Endothelial cell of umbilical vein (primary cell): Measurements from ENCODE around the gene CCDC180. TPM values are rescaled to one million over a fixed set of nuclear protein-coding genes. Genes with fewer than 3 reads are reported as not detected.

Source experiments
- BruUV-seq: library from RNA; stranded (reverse); fragments of 400-500 nt; replicated peaks from 2 replicates; lab custom pipeline; 2021; lab: Mats Ljungman, UMichigan
- CTCF ChIA-PET: fragments of 300-600, 350-600 bp; sonication (Branson Sonifier 250); formaldehyde crosslinking; loops from one replicate; lab custom pipeline; 2021; ENCODE audit warnings: antibody characterized with exemption, inconsistent platforms; lab: Charles Lee
- POLR2A ChIA-PET: fragments of 300-600, 350-600 bp; sonication (Branson Sonifier 250); formaldehyde crosslinking; loops from one replicate; lab custom pipeline; 2021; ENCODE audit warnings: antibody characterized with exemption, inconsistent platforms; lab: Charles Lee
- DNase-seq: peaks from one replicate; pipeline ENCODE4 v3.0.0-alpha.2; 2011; ENCODE audit warnings: low read depth, low spot score
- FAIRE-seq: peaks from 2 replicates; lab custom pipeline; 2011; peaks lifted over from hg19 to GRCh38; lab: Jason Lieb, UNC
- H2AFZ ChIP-seq: 2 replicates; pipeline ENCODE4 v1.6.0; 2012; ENCODE audit warnings: low read depth, low read length, control low read depth, inconsistent platforms
- H3K27ac ChIP-seq: 2 replicates; pipeline ENCODE4 v1.5.1; 2011; ENCODE audit warnings: low read depth, mild to moderate bottlenecking, control low read depth, low read length, moderate library complexity; ENCODE audit not compliant: insufficient read depth
- H3K27me3 ChIP-seq, 2 experiments: 2 replicates each; pipeline versions ENCODE4 v1.6.0 to v1.6.1; 2011; ENCODE audit warnings: low read length in 2 of 2, mixed read lengths in 1 of 2; ENCODE audit not compliant: control insufficient read depth in 2 of 2, insufficient read depth in 2 of 2
- H3K36me3 ChIP-seq, 2 experiments: 2 replicates in 1 of 2; 3 replicates in 1 of 2; pipeline ENCODE4 v1.5.1; 2011; ENCODE audit warnings: low read length in 2 of 2, mild to moderate bottlenecking in 1 of 2, moderate library complexity in 1 of 2; ENCODE audit not compliant: control insufficient read depth in 2 of 2, insufficient read depth in 2 of 2; ENCODE audit errors: extremely low read depth in 1 of 2
- H3K4me1 ChIP-seq: 3 replicates; pipeline ENCODE4 v1.5.1; 2011; ENCODE audit warnings: mild to moderate bottlenecking, low read length; ENCODE audit not compliant: control insufficient read depth, insufficient read depth; ENCODE audit errors: extremely low read depth
- H3K4me2 ChIP-seq: 2 replicates; pipeline ENCODE4 v1.6.1; 2011; ENCODE audit warnings: low read length, control low read depth, mixed read lengths; ENCODE audit not compliant: insufficient read depth
- H3K4me3 ChIP-seq, 3 experiments: fragments of 200-600 bp in 1 of 3; sonication (generic), shearing (Covaris generic) in 1 of 3; replicated peaks in 1 of 3; 2 replicates each; pipeline ENCODE4 v1.5.1; 2011 to 2016; ENCODE audit warnings: control low read depth in 3 of 3, low read length in 3 of 3, mild to moderate bottlenecking in 2 of 3, inconsistent platforms in 1 of 3, low read depth in 1 of 3, moderate library complexity in 1 of 3; ENCODE audit not compliant: insufficient read depth in 1 of 3
- H3K79me2 ChIP-seq: 2 replicates; pipeline ENCODE4 v1.6.0; 2012; ENCODE audit warnings: low read length, inconsistent platforms; ENCODE audit not compliant: control insufficient read depth, insufficient read depth
- H3K9ac ChIP-seq: replicated peaks from 2 replicates; pipeline ENCODE3; 2011; ENCODE audit warnings: low read length, control low read depth; ENCODE audit not compliant: insufficient read depth; ENCODE audit errors: extremely low read depth
- H3K9me1 ChIP-seq: replicated peaks from 3 replicates; pipeline ENCODE4 v1.6.0; 2011; ENCODE audit warnings: mild to moderate bottlenecking, low read length; ENCODE audit not compliant: control insufficient read depth, insufficient read depth; ENCODE audit errors: extremely low read depth
- H3K9me3 ChIP-seq: replicated peaks from 2 replicates; pipeline ENCODE4 v1.5.1; 2012; ENCODE audit warnings: low read length, inconsistent platforms; ENCODE audit not compliant: control insufficient read depth, insufficient read depth
- H4K20me1 ChIP-seq: replicated peaks from 2 replicates; pipeline ENCODE3; 2011; ENCODE audit warnings: mild to moderate bottlenecking, low read length; ENCODE audit not compliant: control insufficient read depth, insufficient read depth; ENCODE audit errors: extremely low read depth
- EZH2 ChIP-seq: IDR thresholded peaks from 2 replicates; pipeline ENCODE4 v1.6.1; 2012; ENCODE audit warnings: borderline replicate concordance, low read depth, mild to moderate bottlenecking, moderate library complexity, low read length, inconsistent platforms; ENCODE audit not compliant: severe bottlenecking
- FOS ChIP-seq: IDR thresholded peaks from 2 replicates; pipeline ENCODE4 v1.6.1; 2011; ENCODE audit warnings: mild to moderate bottlenecking, low read length, moderate library complexity, borderline replicate concordance; ENCODE audit not compliant: insufficient read depth
- GATA2 ChIP-seq: IDR thresholded peaks from 2 replicates; pipeline ENCODE4 v1.7.0; 2011; ENCODE audit warnings: low read depth, mild to moderate bottlenecking, moderate library complexity, mixed read lengths, low read length; ENCODE audit not compliant: insufficient read length, insufficient read depth
- JUN ChIP-seq: IDR thresholded peaks from 2 replicates; pipeline ENCODE4 v1.6.1; 2011; ENCODE audit warnings: borderline replicate concordance, low read depth; ENCODE audit not compliant: insufficient read length, insufficient read depth
- MYC ChIP-seq: IDR thresholded peaks from one replicate; pipeline ENCODE4 v1.6.1; 2011; ENCODE audit warnings: mild to moderate bottlenecking, low read depth, low read length
- POLR2A ChIP-seq: IDR thresholded peaks from 2 replicates; pipeline ENCODE4 v1.6.1; 2012; ENCODE audit warnings: low read depth, mild to moderate bottlenecking, control low read depth, low read length
- POLR2AphosphoS5 ChIP-seq: IDR thresholded peaks from 2 replicates; pipeline ENCODE4 v1.6.1; 2012; ENCODE audit warnings: low read depth, mild to moderate bottlenecking, control low read depth, low read length, moderate library complexity; ENCODE audit not compliant: insufficient read depth
- dilution Hi-C: fragments of 300-500 bp; cut with MboI; formaldehyde crosslinking; loops from one replicate; pipeline ENCODE4 v1.15.0; 2019; ENCODE audit warnings: low sequenced_read_pairs; ENCODE audit not compliant: extremely low pct_ligation_motif_present
- intact Hi-C: fragments of 100-400 bp; cut with micrococcal nuclease; formaldehyde crosslinking; loops from one replicate; pipeline ENCODE4 v1.10.0; 2022
- polyA plus RNA-seq, 4 experiments: library from polyadenylated mRNA; depleted of rRNA in 3 of 4; stranded (reverse) in 3 of 4; unstranded in 1 of 4; fragments of >200 nt; gene quantifications; 2 replicates each; pipeline versions ENCODE4 v1.2.1 to v1.2.3, GENCODE V29; 2011 to 2012; ENCODE audit warnings: missing spikeins in 1 of 4
- total RNA-seq: library from RNA; stranded (reverse); gene quantifications from 2 replicates; pipeline ENCODE4 v1.2.3, GENCODE V29; 2021
- TF ChIP-seq, protein P1 (sequence below): IDR thresholded peaks from 2 replicates; pipeline ENCODE4 v1.6.1; 2011; ENCODE audit not compliant: insufficient read depth, insufficient read length
- TF ChIP-seq, protein P2 (sequence below), 2 donors: IDR thresholded peaks; 1 replicate in 1 of 2; 2 replicates in 1 of 2; pipeline ENCODE4 v1.5.1; 2011; ENCODE audit warnings: low read length in 2 of 2, mild to moderate bottlenecking in 2 of 2, moderate library complexity in 2 of 2, control low read depth in 1 of 2, inconsistent platforms in 1 of 2, low read depth in 1 of 2; ENCODE audit not compliant: insufficient read depth in 1 of 2; ENCODE audit errors: extremely low read depth in 1 of 2

The CCDC180 gene
- total and polyA plus RNA-seq, 2 donors (not counting 3 experiments of a cell fraction or from before 2014, with no cell fraction given) = 0.30 to 2.5 TPM

DNA sequence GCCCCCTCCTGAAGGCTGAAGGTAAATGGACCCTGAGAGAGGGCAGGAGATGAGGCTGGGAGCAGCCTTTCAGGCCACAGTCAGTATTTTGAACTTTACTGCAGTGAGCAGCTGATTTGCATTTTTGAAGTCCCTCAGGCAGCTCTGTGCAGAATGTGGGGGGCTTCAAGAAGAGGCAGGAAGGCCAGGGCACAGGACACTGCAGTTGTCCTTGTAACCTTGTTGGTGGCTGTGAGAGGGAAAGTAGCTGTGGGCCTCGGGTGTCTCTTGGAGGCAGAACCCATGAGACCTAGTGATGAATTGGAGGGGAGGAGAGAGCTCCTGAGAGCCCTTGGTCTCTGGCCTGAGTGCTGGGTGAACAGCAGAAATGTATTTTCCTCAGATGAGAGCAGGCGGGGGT is 2.6 kb downstream of the CCDC180 start:
- CTCF ChIA-PET = no interaction called here
- BruUV-seq = no TSS peak
- Histone ChIP-seq H3K4me3 (no peak overlapping the region), H3K27me3 (peaks cover 16 to 24% of the 10 kb centered on the region in 2 experiments), H3K9ac (no peak overlapping the region), H3K9me1 (no peaks in the 10 kb centered on the region), H3K4me1 (peaks cover 7% of the 10 kb centered on the region), H3K27ac (no peak overlapping the region), H3K4me2 (no peak overlapping the region), H3K36me3 (no peaks in the 10 kb centered on the region), H2AFZ (no peak overlapping the region), H3K79me2 (no peaks in the 10 kb centered on the region), H3K9me3 (no peaks in the 10 kb centered on the region), H4K20me1 (no peaks in the 10 kb centered on the region)
- dilution Hi-C loops (no loop called here), intact Hi-C loops (no loop called here)
- DNase-seq (no peak), FAIRE-seq (no peak)
- TF ChIP-seq JUN (no peak), MYC (no peak), POLR2A (no peak), POLR2AphosphoS5 (no peak)
- TF ChIP-seq, protein P1, sequence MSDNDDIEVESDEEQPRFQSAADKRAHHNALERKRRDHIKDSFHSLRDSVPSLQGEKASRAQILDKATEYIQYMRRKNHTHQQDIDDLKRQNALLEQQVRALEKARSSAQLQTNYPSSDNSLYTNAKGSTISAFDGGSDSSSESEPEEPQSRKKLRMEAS = no peak
- POLR2A ChIA-PET = no interaction called here

DNA sequence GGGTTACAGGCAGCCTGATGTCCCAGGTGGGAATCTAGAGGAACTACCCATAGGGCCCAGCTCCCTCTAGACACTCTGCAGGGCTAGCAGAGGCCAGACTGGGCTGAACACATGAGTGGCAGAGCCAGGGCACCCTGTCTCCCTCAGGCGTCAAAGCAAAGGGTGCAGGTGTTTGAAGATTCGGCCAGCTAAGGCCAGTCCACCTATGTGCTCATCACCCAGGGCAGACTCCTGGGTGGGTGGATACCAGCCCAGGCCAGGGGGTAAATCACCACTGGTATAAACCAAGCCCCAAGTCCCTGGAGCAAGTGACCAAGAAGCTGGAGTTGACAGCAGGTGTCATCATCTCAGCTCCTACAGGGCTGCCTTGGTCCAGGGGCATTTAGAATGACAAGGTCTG is 3.4 kb downstream of the CCDC180 start:
- Histone ChIP-seq H4K20me1 (no peaks in the 10 kb centered on the region), H3K4me2 (no peak overlapping the region), H3K4me1 (peaks cover 7% of the 10 kb centered on the region), H3K27ac (no peak overlapping the region), H3K36me3 (no peaks in the 10 kb centered on the region), H3K9ac (no peak overlapping the region), H3K4me3 (no peak overlapping the region), H3K9me3 (no peaks in the 10 kb centered on the region), H3K27me3 (peaks cover 16 to 21% of the 10 kb centered on the region in 2 experiments), H3K9me1 (no peaks in the 10 kb centered on the region), H3K79me2 (no peaks in the 10 kb centered on the region), H2AFZ (no peak overlapping the region)
- ChIA-PET CTCF (no interaction called here), POLR2A (no interaction called here)
- no peak for TF ChIP-seq MYC
- no peak for TF ChIP-seq POLR2A
- TF ChIP-seq FOS = no peak
- TF ChIP-seq GATA2 = no peak
- no peak for TF ChIP-seq POLR2AphosphoS5
- TF ChIP-seq JUN = no peak
- TF ChIP-seq, protein P1 = no peak
- no peak for TF ChIP-seq EZH2
- TF ChIP-seq, protein P2, sequence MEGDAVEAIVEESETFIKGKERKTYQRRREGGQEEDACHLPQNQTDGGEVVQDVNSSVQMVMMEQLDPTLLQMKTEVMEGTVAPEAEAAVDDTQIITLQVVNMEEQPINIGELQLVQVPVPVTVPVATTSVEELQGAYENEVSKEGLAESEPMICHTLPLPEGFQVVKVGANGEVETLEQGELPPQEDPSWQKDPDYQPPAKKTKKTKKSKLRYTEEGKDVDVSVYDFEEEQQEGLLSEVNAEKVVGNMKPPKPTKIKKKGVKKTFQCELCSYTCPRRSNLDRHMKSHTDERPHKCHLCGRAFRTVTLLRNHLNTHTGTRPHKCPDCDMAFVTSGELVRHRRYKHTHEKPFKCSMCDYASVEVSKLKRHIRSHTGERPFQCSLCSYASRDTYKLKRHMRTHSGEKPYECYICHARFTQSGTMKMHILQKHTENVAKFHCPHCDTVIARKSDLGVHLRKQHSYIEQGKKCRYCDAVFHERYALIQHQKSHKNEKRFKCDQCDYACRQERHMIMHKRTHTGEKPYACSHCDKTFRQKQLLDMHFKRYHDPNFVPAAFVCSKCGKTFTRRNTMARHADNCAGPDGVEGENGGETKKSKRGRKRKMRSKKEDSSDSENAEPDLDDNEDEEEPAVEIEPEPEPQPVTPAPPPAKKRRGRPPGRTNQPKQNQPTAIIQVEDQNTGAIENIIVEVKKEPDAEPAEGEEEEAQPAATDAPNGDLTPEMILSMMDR (IDR thresholded peaks at IDR 0.05; ENCODE audit: extremely low read depth in 1 of 2, insufficient read depth in 1 of 2, low read depth in 1 of 2, low read length in 2 of 2) = no peak
- intact Hi-C loops = no loop called here
- no TSS peak for BruUV-seq
- dilution Hi-C loops = no loop called here
- no peak for FAIRE-seq
- DNase-seq = no peak
